Smooth muscle cell (in vitro differentiated cells): Measurements from ENCODE around the gene TRIM25. TPM values are rescaled to one million over a fixed set of nuclear protein-coding genes. Genes with fewer than 3 reads are reported as not detected.
A peak's percentile ranks its signal among the peaks of the same experiment; 100 is the strongest.

ENCODE experiments used
- DNase-seq: peaks from one replicate; lab custom pipeline; 2025; ENCODE audit not compliant: unreplicated experiment; lab: John Stamatoyannopoulos, UW
- H2AFZ ChIP-seq: fragments of 200-600 bp; sonication (generic); 2 replicates; pipeline ENCODE4 v1.6.0; 2016; ENCODE audit warnings: antibody characterized with exemption, low read depth, mild to moderate bottlenecking
- H3F3A ChIP-seq: fragments of 200-600 bp; sonication (generic); 2 replicates; pipeline ENCODE4 v1.6.0; 2017; ENCODE audit warnings: antibody characterized with exemption, low read depth
- H3K27ac ChIP-seq: fragments of 200-600 bp; sonication (generic); 2 replicates; pipeline ENCODE4 v1.5.1; 2016; ENCODE audit warnings: low read depth, mild to moderate bottlenecking
- H3K27me3 ChIP-seq: fragments of 200-600 bp; sonication (generic); 2 replicates; pipeline ENCODE4 v1.6.1; 2016; ENCODE audit warnings: low read depth, mild to moderate bottlenecking
- H3K36me3 ChIP-seq: fragments of 200-600 bp; sonication (generic); 2 replicates; pipeline ENCODE4 v1.5.1; 2016; ENCODE audit warnings: low read depth
- H3K4me1 ChIP-seq: fragments of 200-600 bp; sonication (generic); 2 replicates; pipeline ENCODE4 v1.5.1; 2016; ENCODE audit warnings: low read depth
- H3K4me2 ChIP-seq: fragments of 200-600 bp; sonication (generic); 2 replicates; pipeline ENCODE4 v1.6.0; 2016; ENCODE audit warnings: mild to moderate bottlenecking
- H3K4me3 ChIP-seq: fragments of 200-600 bp; sonication (generic); 2 replicates; pipeline ENCODE4 v1.5.1; 2016; ENCODE audit warnings: mild to moderate bottlenecking
- H3K79me2 ChIP-seq: fragments of 200-600 bp; sonication (generic); 2 replicates; pipeline ENCODE4 v1.6.0; 2016; ENCODE audit warnings: low read depth, mild to moderate bottlenecking
- H3K9ac ChIP-seq: fragments of 200-600 bp; sonication (generic); 2 replicates; pipeline ENCODE4 v1.6.0; 2016; ENCODE audit warnings: low read depth
- H3K9me3 ChIP-seq: fragments of 200-600 bp; sonication (generic); replicated peaks from 2 replicates; pipeline ENCODE4 v1.5.1; 2016; ENCODE audit warnings: low read depth
- H4K20me1 ChIP-seq: fragments of 200-600 bp; sonication (generic); 2 replicates; pipeline ENCODE4 v1.6.0; 2016; ENCODE audit warnings: low read depth
- WGBS: methylation state at CpG from one replicate; pipeline ENCODE4 v1.1.7; 2016; ENCODE audit warnings: low lambda C conversion rate; 5-methylcytosine and 5-hydroxymethylcytosine counted together
- polyA plus RNA-seq: library from polyadenylated mRNA; unstranded; fragments of >200 nt; fragmentation: Nextera tagmentation; extraction: Ambion mirVana; gene quantifications from 2 replicates; pipeline ENCODE4 v1.2.1, GENCODE V29; 2016
- total RNA-seq: library from RNA; depleted of rRNA; stranded (reverse); fragments of >200 nt; gene quantifications from 2 replicates; pipeline ENCODE4 v1.2.3, GENCODE V29; 2014
- TF ChIP-seq, protein P1 (sequence below): fragments of 200-600 bp; sonication (generic); IDR thresholded peaks from 2 replicates; pipeline ENCODE4 v1.5.1; 2017; ENCODE audit warnings: borderline replicate concordance, mild to moderate bottlenecking, antibody characterized with exemption; ENCODE audit not compliant: insufficient read depth, poor library complexity, severe bottlenecking

Gene TRIM25
- total and polyA plus RNA-seq, 2 experiments from 2014 or later = 2.6 to 7.1 TPM

DNA sequence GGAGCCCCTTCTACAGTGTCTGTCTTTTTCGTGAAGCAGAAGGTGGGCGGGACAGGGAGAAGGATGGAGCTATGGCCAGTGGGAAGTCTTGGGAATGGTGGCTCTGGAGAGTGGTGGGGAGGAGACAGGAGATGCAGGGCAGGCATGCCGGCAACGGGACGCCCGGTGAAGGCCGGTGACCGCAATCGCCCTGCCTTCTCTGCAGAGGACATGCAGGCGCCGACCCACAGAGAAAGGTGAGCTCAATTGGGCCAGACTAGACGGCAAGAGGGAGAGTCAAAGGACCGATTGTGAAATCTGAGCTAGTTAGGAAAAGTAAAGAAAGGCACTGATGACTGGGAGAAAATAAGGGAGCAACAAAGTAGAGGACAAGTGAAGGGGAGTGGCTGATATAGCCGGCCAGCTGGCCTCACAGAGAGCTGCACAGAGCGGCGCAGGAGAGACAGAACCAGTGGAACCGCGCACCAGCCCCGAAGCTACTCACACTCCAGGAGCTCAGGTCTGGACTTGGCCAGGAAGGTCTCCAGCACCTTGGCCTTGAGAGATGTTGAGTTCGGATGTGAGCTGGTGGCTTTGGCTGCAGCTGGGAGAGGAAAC lies 18.9 kb downstream of the TRIM25 start:
- Histone ChIP-seq H3F3A (no peaks in the 10 kb centered on the region), H3K9me3 (no peaks in the 10 kb centered on the region), H3K36me3 (no peaks in the 10 kb centered on the region), H2AFZ (no peak overlapping the region), H3K4me3 (no peak overlapping the region), H3K27me3 (no peaks in the 10 kb centered on the region), H3K27ac (no peak overlapping the region), H3K4me2 (no peak overlapping the region), H4K20me1 (no peaks in the 10 kb centered on the region), H3K79me2 (no peaks in the 10 kb centered on the region), H3K4me1 (no peaks in the 10 kb centered on the region), H3K9ac (no peak overlapping the region)
- TF ChIP-seq, protein P1, sequence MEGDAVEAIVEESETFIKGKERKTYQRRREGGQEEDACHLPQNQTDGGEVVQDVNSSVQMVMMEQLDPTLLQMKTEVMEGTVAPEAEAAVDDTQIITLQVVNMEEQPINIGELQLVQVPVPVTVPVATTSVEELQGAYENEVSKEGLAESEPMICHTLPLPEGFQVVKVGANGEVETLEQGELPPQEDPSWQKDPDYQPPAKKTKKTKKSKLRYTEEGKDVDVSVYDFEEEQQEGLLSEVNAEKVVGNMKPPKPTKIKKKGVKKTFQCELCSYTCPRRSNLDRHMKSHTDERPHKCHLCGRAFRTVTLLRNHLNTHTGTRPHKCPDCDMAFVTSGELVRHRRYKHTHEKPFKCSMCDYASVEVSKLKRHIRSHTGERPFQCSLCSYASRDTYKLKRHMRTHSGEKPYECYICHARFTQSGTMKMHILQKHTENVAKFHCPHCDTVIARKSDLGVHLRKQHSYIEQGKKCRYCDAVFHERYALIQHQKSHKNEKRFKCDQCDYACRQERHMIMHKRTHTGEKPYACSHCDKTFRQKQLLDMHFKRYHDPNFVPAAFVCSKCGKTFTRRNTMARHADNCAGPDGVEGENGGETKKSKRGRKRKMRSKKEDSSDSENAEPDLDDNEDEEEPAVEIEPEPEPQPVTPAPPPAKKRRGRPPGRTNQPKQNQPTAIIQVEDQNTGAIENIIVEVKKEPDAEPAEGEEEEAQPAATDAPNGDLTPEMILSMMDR = no peak
- no peak for DNase-seq
- 93% methylated on average over 20 of the region's 20 CpGs for WGBS

DNA sequence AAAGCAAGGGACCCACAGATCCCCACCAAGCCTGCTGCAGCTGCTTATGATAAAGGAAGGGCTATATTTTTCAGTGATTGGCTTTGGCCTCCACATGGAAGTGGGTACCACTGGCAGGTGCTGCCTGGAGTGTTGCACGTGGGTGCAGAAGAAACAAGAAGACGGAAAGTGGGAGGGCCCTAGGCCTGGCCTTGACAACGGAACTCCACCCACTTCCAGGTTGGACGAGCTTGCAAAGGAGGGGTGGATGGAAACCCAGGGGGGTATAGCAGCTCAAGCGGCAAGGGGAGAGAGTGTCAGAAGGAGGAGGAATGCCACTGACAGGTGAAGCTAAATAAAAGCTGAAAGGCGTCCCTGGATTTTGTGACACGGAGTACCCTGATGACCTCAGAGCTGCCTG lies 20.3 kb downstream of the TRIM25 start:
- Histone ChIP-seq H3K4me1 (no peaks in the 10 kb centered on the region), H3K27me3 (no peaks in the 10 kb centered on the region), H3K4me2 (no peak overlapping the region), H3K9ac (no peak overlapping the region), H2AFZ (no peak overlapping the region), H3K36me3 (no peaks in the 10 kb centered on the region), H3K79me2 (no peaks in the 10 kb centered on the region), H3K4me3 (no peak overlapping the region), H4K20me1 (no peaks in the 10 kb centered on the region), H3F3A (no peaks in the 10 kb centered on the region), H3K9me3 (no peaks in the 10 kb centered on the region), H3K27ac (no peak overlapping the region)
- DNase-seq = no peak
- WGBS = 92% methylated on average over 7 of the region's 7 CpGs
- TF ChIP-seq, protein P1 = no peak

DNA sequence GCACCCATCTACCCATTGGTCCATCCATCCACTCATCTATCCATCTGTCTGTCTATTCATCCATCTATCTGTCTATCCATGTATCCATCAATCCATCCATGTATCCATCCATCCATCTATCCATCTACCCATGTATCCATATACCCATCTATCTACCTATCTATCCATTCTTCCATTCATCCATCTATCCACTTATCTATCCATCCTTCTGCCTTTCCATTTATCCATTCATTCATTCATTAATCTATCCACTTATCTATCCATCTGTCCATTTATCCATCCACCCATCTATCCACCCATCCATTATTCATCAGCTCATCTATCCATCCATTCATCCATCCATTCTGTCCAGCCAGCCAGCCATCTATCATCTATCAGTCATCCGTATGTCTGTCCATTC lies 21.5 kb downstream of the TRIM25 start:
- Histone ChIP-seq H3K4me1 (no peaks in the 10 kb centered on the region), H3K4me2 (no peak overlapping the region), H3K27me3 (no peaks in the 10 kb centered on the region), H3K9ac (no peak overlapping the region), H3K4me3 (no peak overlapping the region), H3K27ac (no peak overlapping the region), H3F3A (no peaks in the 10 kb centered on the region), H3K9me3 (no peaks in the 10 kb centered on the region), H3K36me3 (no peaks in the 10 kb centered on the region), H2AFZ (no peak overlapping the region), H3K79me2 (no peaks in the 10 kb centered on the region), H4K20me1 (no peaks in the 10 kb centered on the region)
- no peak for DNase-seq
- TF ChIP-seq, protein P1 = no peak
- WGBS = 97% methylated on average over 1 of the region's 1 CpG

DNA sequence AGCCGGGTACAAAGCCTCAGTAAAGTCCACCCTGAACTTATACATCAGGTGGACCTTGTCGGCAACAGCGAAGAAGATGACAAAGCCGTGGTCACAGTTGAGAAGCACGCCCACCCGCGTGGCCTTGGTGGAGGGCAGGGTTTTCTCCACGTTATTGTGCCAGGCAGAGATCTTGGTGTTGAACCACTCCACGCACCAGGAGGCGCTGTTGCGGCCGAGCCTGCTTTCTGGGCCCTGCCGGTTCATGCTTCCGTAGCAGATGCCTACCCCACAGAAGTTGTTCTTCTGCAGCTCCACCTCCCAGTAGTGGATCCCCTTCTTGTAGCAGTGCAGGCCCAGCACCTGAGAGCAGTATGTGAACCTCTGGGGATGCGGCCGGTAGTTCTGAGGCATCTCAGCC lies 22.1 kb downstream of the TRIM25 start:
- DNase-seq = no peak
- TF ChIP-seq, protein P1 = peak; percentile 13
- H3F3A ChIP-seq = no peaks in the 10 kb centered on the region
- H3K27me3 ChIP-seq = no peaks in the 10 kb centered on the region
- no peaks in the 10 kb centered on the region for H3K9me3 ChIP-seq
- no peak overlapping the region for H3K4me2 ChIP-seq
- H3K4me1 ChIP-seq = no peaks in the 10 kb centered on the region
- H3K9ac ChIP-seq = no peak overlapping the region
- no peaks in the 10 kb centered on the region for H4K20me1 ChIP-seq
- 93% methylated on average over 16 of the region's 16 CpGs for WGBS
- no peaks in the 10 kb centered on the region for H3K79me2 ChIP-seq
- H3K27ac ChIP-seq = no peak overlapping the region
- no peaks in the 10 kb centered on the region for H3K36me3 ChIP-seq
- no peak overlapping the region for H2AFZ ChIP-seq
- no peak overlapping the region for H3K4me3 ChIP-seq
